ENCODE measurements around the gene HBP1. TPM values are rescaled to one million over a fixed set of nuclear protein-coding genes. Genes with fewer than 3 reads are reported as not detected.

Gene HBP1
- total RNA-seq, 1 experiment from 2014 or later = 31.0 TPM

DNA sequence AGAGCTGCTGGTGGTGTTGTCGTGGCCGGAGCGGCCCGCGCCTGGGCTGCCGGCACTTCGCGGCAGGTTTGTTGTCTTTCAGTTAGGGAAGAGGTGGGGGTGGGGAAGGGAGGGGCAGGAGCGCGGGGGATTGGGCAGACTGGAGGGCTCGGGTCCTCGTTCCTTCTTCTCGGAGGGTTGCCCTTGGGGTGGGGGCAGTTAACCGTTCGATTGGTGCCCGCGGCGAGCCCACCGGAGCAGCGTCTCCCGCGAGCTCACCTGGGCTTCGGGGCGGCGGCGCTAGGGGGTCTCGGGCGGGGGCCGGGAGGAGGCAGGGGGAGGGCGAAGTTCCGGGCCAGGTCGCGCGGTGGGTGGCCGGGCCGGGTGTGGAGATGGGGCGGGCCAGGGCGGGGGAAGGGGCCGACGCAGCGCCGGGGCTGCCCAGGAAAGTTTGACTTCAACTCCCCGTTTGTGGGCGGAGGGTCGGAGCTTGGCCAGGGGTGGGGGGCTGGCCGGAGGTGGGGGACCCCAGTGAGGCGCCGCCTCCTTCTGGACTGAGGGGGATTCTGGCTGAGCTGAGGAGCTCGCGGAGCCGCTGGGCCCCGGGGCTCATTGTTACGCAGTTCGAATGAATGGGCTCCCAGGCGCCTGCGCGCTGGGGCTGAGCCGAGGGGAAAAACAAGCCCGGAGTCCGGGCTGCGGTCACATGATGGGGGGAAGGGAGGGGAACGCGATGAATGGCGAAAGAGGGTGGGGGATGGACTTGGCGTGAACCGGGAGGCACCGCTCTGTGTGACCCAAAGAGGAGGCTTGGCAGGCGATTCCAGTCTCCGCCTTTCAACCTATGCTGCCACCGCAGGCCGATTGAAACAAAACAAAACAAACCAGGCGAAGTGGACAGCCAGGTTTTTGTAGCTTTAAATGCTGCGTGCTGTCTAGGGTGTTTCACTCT is 582 bp downstream of the HBP1 start (continued):
- TF ChIP-seq, protein P1, sequence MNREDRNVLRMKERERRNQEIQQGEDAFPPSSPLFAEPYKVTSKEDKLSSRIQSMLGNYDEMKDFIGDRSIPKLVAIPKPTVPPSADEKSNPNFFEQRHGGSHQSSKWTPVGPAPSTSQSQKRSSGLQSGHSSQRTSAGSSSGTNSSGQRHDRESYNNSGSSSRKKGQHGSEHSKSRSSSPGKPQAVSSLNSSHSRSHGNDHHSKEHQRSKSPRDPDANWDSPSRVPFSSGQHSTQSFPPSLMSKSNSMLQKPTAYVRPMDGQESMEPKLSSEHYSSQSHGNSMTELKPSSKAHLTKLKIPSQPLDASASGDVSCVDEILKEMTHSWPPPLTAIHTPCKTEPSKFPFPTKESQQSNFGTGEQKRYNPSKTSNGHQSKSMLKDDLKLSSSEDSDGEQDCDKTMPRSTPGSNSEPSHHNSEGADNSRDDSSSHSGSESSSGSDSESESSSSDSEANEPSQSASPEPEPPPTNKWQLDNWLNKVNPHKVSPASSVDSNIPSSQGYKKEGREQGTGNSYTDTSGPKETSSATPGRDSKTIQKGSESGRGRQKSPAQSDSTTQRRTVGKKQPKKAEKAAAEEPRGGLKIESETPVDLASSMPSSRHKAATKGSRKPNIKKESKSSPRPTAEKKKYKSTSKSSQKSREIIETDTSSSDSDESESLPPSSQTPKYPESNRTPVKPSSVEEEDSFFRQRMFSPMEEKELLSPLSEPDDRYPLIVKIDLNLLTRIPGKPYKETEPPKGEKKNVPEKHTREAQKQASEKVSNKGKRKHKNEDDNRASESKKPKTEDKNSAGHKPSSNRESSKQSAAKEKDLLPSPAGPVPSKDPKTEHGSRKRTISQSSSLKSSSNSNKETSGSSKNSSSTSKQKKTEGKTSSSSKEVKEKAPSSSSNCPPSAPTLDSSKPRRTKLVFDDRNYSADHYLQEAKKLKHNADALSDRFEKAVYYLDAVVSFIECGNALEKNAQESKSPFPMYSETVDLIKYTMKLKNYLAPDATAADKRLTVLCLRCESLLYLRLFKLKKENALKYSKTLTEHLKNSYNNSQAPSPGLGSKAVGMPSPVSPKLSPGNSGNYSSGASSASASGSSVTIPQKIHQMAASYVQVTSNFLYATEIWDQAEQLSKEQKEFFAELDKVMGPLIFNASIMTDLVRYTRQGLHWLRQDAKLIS (CRISPR knock-in tag; IDR thresholded peaks at IDR 0.05; ENCODE audit: borderline replicate concordance) = no peak
- TF ChIP-seq, protein P2, sequence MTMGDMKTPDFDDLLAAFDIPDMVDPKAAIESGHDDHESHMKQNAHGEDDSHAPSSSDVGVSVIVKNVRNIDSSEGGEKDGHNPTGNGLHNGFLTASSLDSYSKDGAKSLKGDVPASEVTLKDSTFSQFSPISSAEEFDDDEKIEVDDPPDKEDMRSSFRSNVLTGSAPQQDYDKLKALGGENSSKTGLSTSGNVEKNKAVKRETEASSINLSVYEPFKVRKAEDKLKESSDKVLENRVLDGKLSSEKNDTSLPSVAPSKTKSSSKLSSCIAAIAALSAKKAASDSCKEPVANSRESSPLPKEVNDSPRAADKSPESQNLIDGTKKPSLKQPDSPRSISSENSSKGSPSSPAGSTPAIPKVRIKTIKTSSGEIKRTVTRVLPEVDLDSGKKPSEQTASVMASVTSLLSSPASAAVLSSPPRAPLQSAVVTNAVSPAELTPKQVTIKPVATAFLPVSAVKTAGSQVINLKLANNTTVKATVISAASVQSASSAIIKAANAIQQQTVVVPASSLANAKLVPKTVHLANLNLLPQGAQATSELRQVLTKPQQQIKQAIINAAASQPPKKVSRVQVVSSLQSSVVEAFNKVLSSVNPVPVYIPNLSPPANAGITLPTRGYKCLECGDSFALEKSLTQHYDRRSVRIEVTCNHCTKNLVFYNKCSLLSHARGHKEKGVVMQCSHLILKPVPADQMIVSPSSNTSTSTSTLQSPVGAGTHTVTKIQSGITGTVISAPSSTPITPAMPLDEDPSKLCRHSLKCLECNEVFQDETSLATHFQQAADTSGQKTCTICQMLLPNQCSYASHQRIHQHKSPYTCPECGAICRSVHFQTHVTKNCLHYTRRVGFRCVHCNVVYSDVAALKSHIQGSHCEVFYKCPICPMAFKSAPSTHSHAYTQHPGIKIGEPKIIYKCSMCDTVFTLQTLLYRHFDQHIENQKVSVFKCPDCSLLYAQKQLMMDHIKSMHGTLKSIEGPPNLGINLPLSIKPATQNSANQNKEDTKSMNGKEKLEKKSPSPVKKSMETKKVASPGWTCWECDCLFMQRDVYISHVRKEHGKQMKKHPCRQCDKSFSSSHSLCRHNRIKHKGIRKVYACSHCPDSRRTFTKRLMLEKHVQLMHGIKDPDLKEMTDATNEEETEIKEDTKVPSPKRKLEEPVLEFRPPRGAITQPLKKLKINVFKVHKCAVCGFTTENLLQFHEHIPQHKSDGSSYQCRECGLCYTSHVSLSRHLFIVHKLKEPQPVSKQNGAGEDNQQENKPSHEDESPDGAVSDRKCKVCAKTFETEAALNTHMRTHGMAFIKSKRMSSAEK (CRISPR knock-in tag; IDR thresholded peaks at IDR 0.05; ENCODE audit: borderline replicate concordance) = no peak
- TF ChIP-seq ZNF219 (CRISPR knock-in tag; IDR thresholded peaks at IDR 0.05; ENCODE audit: borderline replicate concordance) (no peak), FOXK1 (CRISPR knock-in tag; IDR thresholded peaks at IDR 0.05) (peak; percentile 91), CTCF (IDR thresholded peaks at IDR 0.05) (no peak), ERG (CRISPR knock-in tag; IDR thresholded peaks at IDR 0.05) (no peak), EMX1 (CRISPR knock-in tag; IDR thresholded peaks at IDR 0.05) (no peak), ESRRA (CRISPR knock-in tag; IDR thresholded peaks at IDR 0.05; ENCODE audit: borderline replicate concordance) (no peak), IRF2 (CRISPR knock-in tag; IDR thresholded peaks at IDR 0.05; ENCODE audit: borderline replicate concordance, low read depth) (no peak), NFATC4 (CRISPR knock-in tag; IDR thresholded peaks at IDR 0.05) (no peak), ATF1 (CRISPR knock-in tag; IDR thresholded peaks at IDR 0.05) (no peak), GTF2I (CRISPR knock-in tag; conservative IDR thresholded peaks at IDR 0.05) (no peak), CREM (CRISPR knock-in tag; IDR thresholded peaks at IDR 0.05) (no peak), MYBL2 (CRISPR knock-in tag; IDR thresholded peaks at IDR 0.05) (peak; percentile 61; the same call in 1 of the 2 replicates), ETV6 (CRISPR knock-in tag; IDR thresholded peaks at IDR 0.05) (peak; percentile 49; the same call in 1 of the 2 replicates), ATF3 (CRISPR knock-in tag; conservative IDR thresholded peaks at IDR 0.05) (no peak), JAZF1 (CRISPR knock-in tag; IDR thresholded peaks at IDR 0.05) (no peak), ATF6 (CRISPR knock-in tag; IDR thresholded peaks at IDR 0.05) (no peak)
